CD8-positive, alpha-beta memory T cell (primary cell): ENCODE data around the gene CPT2. TPM values are rescaled to one million over a fixed set of nuclear protein-coding genes. Genes with fewer than 3 reads are reported as not detected.
A peak's percentile ranks its signal among the peaks of the same experiment; 100 is the strongest.

Experiments used
- CTCF ChIA-PET: fragments of 350-600 bp; sonication (Branson Sonifier 250); formaldehyde crosslinking; loops from one replicate; lab custom pipeline; 2021; ENCODE audit warnings: antibody characterized with exemption; lab: Charles Lee
- POLR2A ChIA-PET: fragments of 350-600 bp; sonication (Branson Sonifier 250); formaldehyde crosslinking; loops from one replicate; lab custom pipeline; 2021; ENCODE audit warnings: antibody characterized with exemption; lab: Charles Lee
- DNase-seq, 5 donors: peaks; one replicate each; pipeline versions ENCODE4 v3.0.0 to v3.0.0-alpha.2; 2020 to 2022; ENCODE audit warnings: mixed read lengths in 1 of 5
- H3K27ac ChIP-seq: one replicate; pipeline ENCODE4 v1.7.0; 2013; ENCODE audit warnings: low read depth, mild to moderate bottlenecking, low read length, moderate library complexity
- H3K27me3 ChIP-seq: 2 replicates; pipeline ENCODE4 v1.7.0; 2013; ENCODE audit warnings: low read length, mild to moderate bottlenecking; ENCODE audit not compliant: insufficient read depth, poor library complexity, severe bottlenecking
- H3K36me3 ChIP-seq: 2 replicates; pipeline ENCODE4 v1.7.0; 2013; ENCODE audit warnings: mild to moderate bottlenecking, low read length, moderate library complexity; ENCODE audit not compliant: insufficient read depth
- H3K4me1 ChIP-seq: 2 replicates; pipeline ENCODE4 v1.7.0; 2013; ENCODE audit warnings: mild to moderate bottlenecking, low read length, moderate library complexity; ENCODE audit not compliant: insufficient read depth
- H3K4me3 ChIP-seq: 2 replicates; pipeline ENCODE4 v1.7.0; 2013; ENCODE audit warnings: mild to moderate bottlenecking, low read length
- H3K9me3 ChIP-seq: 2 replicates; pipeline ENCODE4 v1.7.0; 2013; ENCODE audit warnings: mild to moderate bottlenecking, low read length
- H3K27ac Mint-ChIP-seq, 8 donors: one replicate each; pipeline ENCODE4 v1.8.0; 2020 to 2021; ENCODE audit warnings: mixed read lengths in 8 of 8, mild to moderate bottlenecking in 6 of 8, inconsistent platforms in 3 of 8, moderate library complexity in 3 of 8
- H3K27me3 Mint-ChIP-seq, 2 donors: one replicate each; pipeline ENCODE4 v1.8.0; 2020 to 2021; ENCODE audit warnings: mixed read lengths in 2 of 2, mild to moderate bottlenecking in 1 of 2, moderate library complexity in 1 of 2
- H3K36me3 Mint-ChIP-seq, 3 donors: one replicate each; pipeline ENCODE4 v1.8.0; 2020 to 2021; ENCODE audit warnings: mixed read lengths in 3 of 3, inconsistent platforms in 1 of 3, mild to moderate bottlenecking in 1 of 3
- H3K4me1 Mint-ChIP-seq, 3 donors: one replicate each; pipeline ENCODE4 v1.8.0; 2020 to 2021; ENCODE audit warnings: mixed read lengths in 3 of 3, inconsistent platforms in 1 of 3, mild to moderate bottlenecking in 1 of 3
- H3K4me3 Mint-ChIP-seq, 7 donors: one replicate each; pipeline ENCODE4 v1.8.0; 2020 to 2021; ENCODE audit warnings: mixed read lengths in 7 of 7, mild to moderate bottlenecking in 6 of 7, moderate library complexity in 4 of 7, inconsistent platforms in 2 of 7
- H3K9me3 Mint-ChIP-seq, 5 donors: one replicate each; pipeline ENCODE4 v1.8.0; 2020 to 2022; ENCODE audit warnings: mixed read lengths in 5 of 5, mild to moderate bottlenecking in 3 of 5, moderate library complexity in 2 of 5, inconsistent platforms in 1 of 5
- polyA plus RNA-seq: library from polyadenylated mRNA; unstranded; fragments of 300-500 nt; fragmentation: Illumina TruSeq; gene quantifications from one replicate; pipeline ENCODE4 v1.2.3, GENCODE V29; 2021
- total RNA-seq, 2 experiments: library from RNA; stranded (reverse); gene quantifications; one replicate each; pipeline ENCODE4 v1.2.3, GENCODE V29; 2021

The CPT2 gene
- total and polyA plus RNA-seq, 3 experiments from 2014 or later: 19.4 to 21.4 (median 20.5) TPM

- Mint-ChIP-seq H3K36me3 (peaks cover 0 to 47% (median 10%) of the 10 kb centered on the region in 3 donors), H3K9me3 (no peaks in the 10 kb centered on the region), H3K27me3 (peaks cover 0 to 6% of the 10 kb centered on the region in 2 donors), H3K4me1 (peaks cover 29 to 39% (median 38%) of the 10 kb centered on the region in 3 donors), H3K27ac (peak overlapping the region; percentile 96 to 100 (median 98)), H3K4me3 (peak overlapping the region; percentile 96 to 100 (median 98))
- Histone ChIP-seq H3K27me3 (no peaks in the 10 kb centered on the region), H3K4me1 (peaks cover 20% of the 10 kb centered on the region), H3K9me3 (no peaks in the 10 kb centered on the region), H3K4me3 (peak overlapping the region; percentile 75), H3K27ac (peak overlapping the region; percentile 89), H3K36me3 (peaks cover 19% of the 10 kb centered on the region)
- no peak for DNase-seq
- CTCF ChIA-PET: interaction anchor here (0.9 kb wide), 1 partner anchor 9 kb away, joined by 4 read pairs; no protein-coding TSS in a partner anchor
- POLR2A ChIA-PET: interaction anchor here (0.7 kb wide), 1 partner anchor 15 kb away, joined by 8 read pairs; no protein-coding TSS in a partner anchor
Observed at GRCh38 chr1:53237638-53238037, 41.0 kb downstream of the CPT2 start.

GRCh38 chr1:53238197-53239155, 41.9 kb downstream of the CPT2 start, which contains the start of gene MAGOH:
TSS of gene MAGOH (minus strand) at chr1:53238518. CDS start at chr1:53238448, 70 bp downstream.
- ChIA-PET POLR2A (no interaction called here), CTCF (interaction anchor here (0.9 kb wide), 1 partner anchor 10 kb away, joined by 4 read pairs; no protein-coding TSS in a partner anchor)
- Histone ChIP-seq H3K4me1 (peaks cover 20% of the 10 kb centered on the region), H3K27me3 (no peaks in the 10 kb centered on the region), H3K9me3 (no peaks in the 10 kb centered on the region), H3K4me3 (peak within 1 kb of the TSS; percentile 75), H3K27ac (peak within 1 kb of the TSS; percentile 89), H3K36me3 (peaks cover 17% of the 10 kb centered on the region)
- Mint-ChIP-seq H3K27me3 (peaks cover 0 to 6% of the 10 kb centered on the region in 2 donors), H3K4me3 (peak within 1 kb of the TSS; percentile 96 to 100 (median 98)), H3K4me1 (peaks cover 29 to 39% (median 38%) of the 10 kb centered on the region in 3 donors), H3K27ac (peak within 1 kb of the TSS; percentile 96 to 100 (median 98)), H3K9me3 (no peaks in the 10 kb centered on the region), H3K36me3 (peaks cover 0 to 40% (median 8%) of the 10 kb centered on the region in 3 donors)
- peak; percentile 90 to 95 (median 93) for DNase-seq

GRCh38 chr1:53241828-53242227, 45.2 kb downstream of the CPT2 start:
- Histone ChIP-seq H3K4me3 (no peak overlapping the region), H3K4me1 (peaks cover 16% of the 10 kb centered on the region), H3K9me3 (no peaks in the 10 kb centered on the region), H3K36me3 (no peaks in the 10 kb centered on the region), H3K27ac (no peak overlapping the region), H3K27me3 (no peaks in the 10 kb centered on the region)
- Mint-ChIP-seq H3K27me3 (peaks cover 0 to 6% of the 10 kb centered on the region in 2 donors), H3K4me3 (no peak overlapping the region), H3K4me1 (peaks cover 16 to 24% (median 22%) of the 10 kb centered on the region in 3 donors), H3K27ac (peak overlapping the region in 2 of 8 donors; percentile 31 to 32), H3K9me3 (no peaks in the 10 kb centered on the region), H3K36me3 (peaks cover 0 to 11% (median 4%) of the 10 kb centered on the region in 3 donors)
- no peak for DNase-seq
- ChIA-PET CTCF (no interaction called here), POLR2A (no interaction called here)

GRCh38 chr1:53242381-53242780, 45.8 kb downstream of the CPT2 start:
- Mint-ChIP-seq H3K4me3 (no peak overlapping the region), H3K9me3 (no peaks in the 10 kb centered on the region), H3K4me1 (peaks cover 16 to 19% (median 17%) of the 10 kb centered on the region in 3 donors), H3K36me3 (peaks cover 0 to 13% (median 4%) of the 10 kb centered on the region in 3 donors), H3K27me3 (peaks cover 0 to 6% of the 10 kb centered on the region in 2 donors), H3K27ac (no peak overlapping the region)
- POLR2A ChIA-PET: no interaction called here
- Histone ChIP-seq H3K27ac (no peak overlapping the region), H3K4me1 (peaks cover 11% of the 10 kb centered on the region), H3K4me3 (no peak overlapping the region), H3K27me3 (no peaks in the 10 kb centered on the region), H3K9me3 (no peaks in the 10 kb centered on the region), H3K36me3 (no peaks in the 10 kb centered on the region)
- CTCF ChIA-PET: interaction anchor here (0.7 kb wide), 1 partner anchor 1086 kb away, joined by 3 read pairs; no protein-coding TSS in a partner anchor
- DNase-seq: no peak

GRCh38 chr1:53244141-53244540, 47.5 kb downstream of the CPT2 start:
- Histone ChIP-seq H3K27ac (no peak overlapping the region), H3K27me3 (no peaks in the 10 kb centered on the region), H3K9me3 (no peaks in the 10 kb centered on the region), H3K4me1 (peaks cover under 1% of the 10 kb centered on the region), H3K4me3 (no peak overlapping the region), H3K36me3 (no peaks in the 10 kb centered on the region)
- ChIA-PET CTCF (no interaction called here), POLR2A (no interaction called here)
- Mint-ChIP-seq H3K4me3 (no peak overlapping the region), H3K36me3 (peaks cover 0 to 3% (median 0%) of the 10 kb centered on the region in 3 donors), H3K27ac (no peak overlapping the region), H3K4me1 (peaks cover under 1 to 1% (median under 1%) of the 10 kb centered on the region in 3 donors), H3K27me3 (peaks cover 0 to 3% of the 10 kb centered on the region in 2 donors), H3K9me3 (no peaks in the 10 kb centered on the region)
- DNase-seq: no peak

GRCh38 chr1:53246261-53247134, 49.9 kb downstream of the CPT2 start:
- Histone ChIP-seq H3K27ac (no peak overlapping the region), H3K4me1 (no peaks in the 10 kb centered on the region), H3K36me3 (no peaks in the 10 kb centered on the region), H3K27me3 (no peaks in the 10 kb centered on the region), H3K4me3 (no peak overlapping the region), H3K9me3 (no peaks in the 10 kb centered on the region)
- H3K9me3 Mint-ChIP-seq: no peaks in the 10 kb centered on the region
- H3K27me3 Mint-ChIP-seq: peaks cover 0 to 3% of the 10 kb centered on the region in 2 donors
- POLR2A ChIA-PET: no interaction called here
- H3K4me1 Mint-ChIP-seq: no peaks in the 10 kb centered on the region
- peaks cover 0 to 17% (median 10%) of the 10 kb centered on the region in 3 donors for H3K36me3 Mint-ChIP-seq
- no peak overlapping the region for H3K27ac Mint-ChIP-seq
- no peak overlapping the region for H3K4me3 Mint-ChIP-seq
- DNase-seq: no peak
- CTCF ChIA-PET: no interaction called here

GRCh38 chr1:53249706-53250105, 53.1 kb downstream of the CPT2 start:
- no peaks in the 10 kb centered on the region for H3K4me1 Mint-ChIP-seq
- no peaks in the 10 kb centered on the region for H3K36me3 ChIP-seq

More at GRCh38 chr1:53249706-53250105, 53.1 kb downstream of the CPT2 start:
- Mint-ChIP-seq H3K27me3 (no peaks in the 10 kb centered on the region), H3K27ac (no peak overlapping the region), H3K4me3 (no peak overlapping the region), H3K36me3 (peaks cover 0 to 29% (median 12%) of the 10 kb centered on the region in 3 donors), H3K9me3 (no peaks in the 10 kb centered on the region)
- no peak for DNase-seq
- CTCF ChIA-PET: no interaction called here
- Histone ChIP-seq H3K27ac (no peak overlapping the region), H3K9me3 (no peaks in the 10 kb centered on the region), H3K4me1 (no peaks in the 10 kb centered on the region), H3K27me3 (no peaks in the 10 kb centered on the region), H3K4me3 (no peak overlapping the region)
- POLR2A ChIA-PET: no interaction called here
